GM18502 (cell line): ENCODE data around the gene GTF2IRD1.
A peak's percentile ranks its signal among the peaks of the same experiment; 100 is the strongest.
"Not testable (repeated sequence)": the region's sequence is repeated elsewhere in the genome, so short reads cannot be mapped to it uniquely, and the experiment has no call there.

Source experiments
- ATAC-seq: cut with Tn5 transposase; IDR thresholded peaks from one replicate; pipeline ENCODE4 v1.9.1; 2021; ENCODE audit warnings: mild to moderate bottlenecking; ENCODE audit not compliant: unreplicated experiment, poor library complexity

Gene GTF2IRD1, protein sequence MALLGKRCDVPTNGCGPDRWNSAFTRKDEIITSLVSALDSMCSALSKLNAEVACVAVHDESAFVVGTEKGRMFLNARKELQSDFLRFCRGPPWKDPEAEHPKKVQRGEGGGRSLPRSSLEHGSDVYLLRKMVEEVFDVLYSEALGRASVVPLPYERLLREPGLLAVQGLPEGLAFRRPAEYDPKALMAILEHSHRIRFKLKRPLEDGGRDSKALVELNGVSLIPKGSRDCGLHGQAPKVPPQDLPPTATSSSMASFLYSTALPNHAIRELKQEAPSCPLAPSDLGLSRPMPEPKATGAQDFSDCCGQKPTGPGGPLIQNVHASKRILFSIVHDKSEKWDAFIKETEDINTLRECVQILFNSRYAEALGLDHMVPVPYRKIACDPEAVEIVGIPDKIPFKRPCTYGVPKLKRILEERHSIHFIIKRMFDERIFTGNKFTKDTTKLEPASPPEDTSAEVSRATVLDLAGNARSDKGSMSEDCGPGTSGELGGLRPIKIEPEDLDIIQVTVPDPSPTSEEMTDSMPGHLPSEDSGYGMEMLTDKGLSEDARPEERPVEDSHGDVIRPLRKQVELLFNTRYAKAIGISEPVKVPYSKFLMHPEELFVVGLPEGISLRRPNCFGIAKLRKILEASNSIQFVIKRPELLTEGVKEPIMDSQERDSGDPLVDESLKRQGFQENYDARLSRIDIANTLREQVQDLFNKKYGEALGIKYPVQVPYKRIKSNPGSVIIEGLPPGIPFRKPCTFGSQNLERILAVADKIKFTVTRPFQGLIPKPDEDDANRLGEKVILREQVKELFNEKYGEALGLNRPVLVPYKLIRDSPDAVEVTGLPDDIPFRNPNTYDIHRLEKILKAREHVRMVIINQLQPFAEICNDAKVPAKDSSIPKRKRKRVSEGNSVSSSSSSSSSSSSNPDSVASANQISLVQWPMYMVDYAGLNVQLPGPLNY

GRCh38 chr7:74453322-74454011, at the start of gene GTF2IRD1:
Gene GTF2IRD1 (plus strand): TSS chr7:74453906. CDS start chr7:74508081, 54,175 bp downstream.
- ATAC-seq: peak; percentile 49

DNA sequence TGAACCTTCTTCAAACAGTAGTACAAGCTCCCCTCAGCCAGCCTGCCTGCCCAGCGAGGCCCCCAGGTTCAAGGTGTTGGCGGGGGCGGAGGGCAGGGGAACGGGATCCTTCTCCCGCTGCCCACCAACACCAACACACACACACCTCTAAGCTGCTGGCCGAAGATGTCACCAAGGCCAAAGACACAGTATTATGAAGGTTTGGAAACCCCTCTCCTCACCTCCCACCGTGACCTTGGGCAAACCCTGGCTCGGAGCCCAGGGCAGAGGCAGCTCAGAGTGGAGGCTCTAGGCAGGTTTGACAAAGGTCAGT, 49.4 kb upstream of the GTF2IRD1 start:
- no peak for ATAC-seq

DNA sequence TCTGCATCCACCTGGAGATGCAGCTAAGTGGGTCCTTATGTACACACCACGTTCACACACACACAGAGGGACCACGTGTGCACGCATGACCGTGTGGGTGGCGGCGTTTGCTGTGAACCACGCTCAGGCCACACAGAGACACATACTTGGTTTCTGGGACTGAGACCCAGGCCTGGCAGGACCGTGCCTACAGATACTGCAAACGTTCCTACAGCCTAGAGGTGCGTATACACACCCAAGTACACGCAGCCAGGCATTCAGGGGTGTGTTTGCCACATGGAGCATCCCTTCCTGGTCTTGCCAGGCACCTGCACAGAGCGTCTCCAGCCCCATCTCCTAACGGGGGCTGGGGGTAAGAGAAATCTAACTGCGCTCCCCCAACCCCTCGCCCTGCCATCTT, 49.0 kb upstream of the GTF2IRD1 start:
- ATAC-seq: no peak

DNA sequence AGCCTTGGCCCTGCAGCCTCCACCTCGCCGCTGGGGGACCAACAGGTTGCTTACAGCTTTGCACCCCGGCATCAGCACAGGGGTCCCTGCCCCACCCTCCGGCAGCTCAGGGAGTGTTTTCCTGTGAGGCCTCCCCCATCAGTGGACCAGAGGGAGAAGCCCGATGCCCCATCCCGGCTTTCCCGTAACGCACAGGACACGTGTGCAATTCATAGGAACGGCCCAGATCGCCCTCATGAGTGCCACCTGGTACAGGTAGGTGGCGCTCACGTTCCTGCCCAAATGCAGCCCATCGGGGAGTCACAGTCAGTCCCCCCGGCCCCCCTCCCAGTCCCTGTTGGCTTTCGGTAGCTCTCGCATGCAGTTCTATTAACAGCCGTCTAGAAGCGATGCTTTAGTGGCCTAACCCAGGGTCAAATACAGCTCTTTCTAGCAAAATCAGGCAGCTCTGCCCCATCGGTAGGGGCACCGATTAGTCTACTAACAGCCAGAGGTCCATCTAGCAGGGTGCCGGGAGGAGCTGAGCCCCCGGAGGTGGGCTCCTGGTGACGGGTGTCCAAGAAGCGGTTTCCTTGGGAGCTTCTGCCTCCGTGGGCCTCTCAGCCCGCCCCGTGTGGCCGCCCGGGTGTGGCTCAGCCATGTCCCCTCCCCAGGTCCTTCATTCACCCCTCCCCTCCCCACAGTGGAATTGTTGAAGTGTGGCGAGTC, 48.4 kb upstream of the GTF2IRD1 start:
- ATAC-seq: no peak

DNA sequence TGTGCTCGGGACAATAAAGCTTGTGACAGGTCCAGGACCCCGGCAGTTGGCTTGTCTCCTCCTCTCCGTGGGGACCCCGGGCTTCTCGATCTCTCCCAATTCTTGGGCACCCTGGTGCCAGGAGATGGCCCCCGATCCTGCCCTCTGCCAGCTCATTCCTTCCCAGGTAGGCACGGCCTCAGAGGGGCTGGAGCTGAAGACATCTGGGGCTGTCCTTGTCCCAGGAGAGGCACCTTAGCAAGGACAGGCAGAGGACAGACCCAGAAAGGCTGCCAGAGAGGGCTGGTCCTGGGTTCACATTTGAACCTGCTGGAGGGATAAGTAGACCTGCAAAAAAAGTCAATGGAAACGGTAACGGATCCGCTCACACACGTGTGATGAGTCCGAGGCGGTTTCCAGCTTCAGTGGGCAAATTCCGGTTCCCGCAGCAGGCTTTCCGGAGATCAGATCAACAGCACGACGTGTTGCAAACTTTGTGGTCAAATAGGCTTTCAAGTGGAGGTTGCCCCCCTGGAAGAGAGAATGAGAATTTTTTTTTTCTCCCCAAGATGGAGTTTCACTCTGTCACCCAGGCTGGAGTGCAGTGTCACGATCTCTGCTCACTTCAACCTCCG, 47.7 kb upstream of the GTF2IRD1 start:
- ATAC-seq: no peak

DNA sequence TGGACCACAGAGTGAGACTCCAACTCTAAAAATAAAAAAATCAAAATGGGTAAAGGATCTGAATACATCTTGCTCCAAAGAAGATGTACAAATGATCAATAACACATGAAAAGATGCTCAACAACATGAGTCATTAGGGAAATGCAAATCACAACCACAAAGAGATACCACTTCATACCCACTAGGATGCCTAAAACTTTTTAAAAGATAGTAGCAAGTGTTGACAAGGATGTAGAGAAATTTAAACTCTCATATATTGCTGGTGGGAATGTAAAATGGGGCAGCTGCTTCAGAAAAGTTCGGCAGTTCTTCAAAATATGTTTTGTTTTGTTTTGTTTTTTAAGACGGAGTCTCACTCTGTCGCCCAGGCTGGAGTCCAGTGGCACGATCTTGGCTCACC, 45.7 kb upstream of the GTF2IRD1 start:
- ATAC-seq: no peak

GRCh38 chr7:74409571-74409970, 44.1 kb upstream of the GTF2IRD1 start:
- no peak for ATAC-seq

GRCh38 chr7:74410772-74411171, 42.9 kb upstream of the GTF2IRD1 start:
- ATAC-seq: no peak

GRCh38 chr7:74411571-74411970, 42.1 kb upstream of the GTF2IRD1 start:
- not testable (repeated sequence) for ATAC-seq

- ATAC-seq: no peak
Measured at GRCh38 chr7:74412056-74412455, 41.6 kb upstream of the GTF2IRD1 start.

DNA sequence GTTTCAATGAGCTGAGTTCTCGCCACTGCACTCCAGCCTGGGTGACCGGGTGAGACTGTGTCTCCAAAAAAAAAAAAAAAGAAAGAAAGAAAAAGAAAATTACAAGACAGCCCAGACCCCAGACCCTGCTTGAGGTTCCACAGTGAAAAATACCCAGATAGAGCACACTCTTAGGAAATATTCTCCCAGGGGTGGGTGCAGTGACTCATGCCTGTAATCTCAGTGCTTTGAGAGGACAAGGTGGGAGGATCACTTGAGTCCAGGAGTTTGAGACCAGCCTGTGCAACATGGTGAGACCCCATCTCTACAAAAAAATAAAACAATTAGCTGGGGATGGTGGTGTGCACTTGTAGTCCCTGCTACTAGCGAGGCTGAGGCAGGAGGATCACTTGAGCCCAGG, 41.1 kb upstream of the GTF2IRD1 start:
- no peak for ATAC-seq

DNA sequence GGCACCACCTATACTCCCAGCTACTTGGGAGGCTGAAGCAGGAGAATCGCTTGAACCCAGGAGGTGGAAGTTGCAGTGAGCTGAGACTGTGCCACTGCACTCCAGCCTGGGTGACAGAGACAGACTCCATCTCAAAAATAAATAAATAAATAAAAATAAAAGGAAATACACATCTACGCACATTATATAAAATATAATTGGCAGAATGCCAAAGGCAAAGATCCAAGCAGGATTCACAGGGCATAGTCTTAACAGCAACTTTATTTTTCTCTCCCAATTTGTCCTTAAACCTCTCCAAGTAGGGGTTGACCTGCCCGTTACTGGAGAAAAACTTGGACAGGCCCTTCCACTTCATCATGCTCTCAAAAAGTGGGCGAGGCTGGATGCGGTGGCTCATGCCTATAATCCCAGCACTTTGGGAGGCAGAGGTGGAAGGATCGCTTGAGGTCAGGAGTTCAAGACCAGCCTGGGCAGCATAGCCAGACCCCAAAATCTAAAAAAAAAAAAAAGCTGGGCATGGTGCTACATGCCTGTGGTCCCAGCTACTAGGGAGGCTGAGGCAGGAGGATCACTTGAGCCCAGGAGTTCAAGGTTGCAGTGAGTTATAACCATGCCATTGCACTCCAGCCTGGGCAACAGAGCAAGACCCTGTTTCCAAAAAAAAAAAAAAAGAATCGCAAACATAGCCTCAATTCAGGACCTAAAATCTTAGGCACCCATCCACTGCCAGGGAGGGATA, 38.9 kb upstream of the GTF2IRD1 start:
- not testable (repeated sequence) for ATAC-seq

DNA sequence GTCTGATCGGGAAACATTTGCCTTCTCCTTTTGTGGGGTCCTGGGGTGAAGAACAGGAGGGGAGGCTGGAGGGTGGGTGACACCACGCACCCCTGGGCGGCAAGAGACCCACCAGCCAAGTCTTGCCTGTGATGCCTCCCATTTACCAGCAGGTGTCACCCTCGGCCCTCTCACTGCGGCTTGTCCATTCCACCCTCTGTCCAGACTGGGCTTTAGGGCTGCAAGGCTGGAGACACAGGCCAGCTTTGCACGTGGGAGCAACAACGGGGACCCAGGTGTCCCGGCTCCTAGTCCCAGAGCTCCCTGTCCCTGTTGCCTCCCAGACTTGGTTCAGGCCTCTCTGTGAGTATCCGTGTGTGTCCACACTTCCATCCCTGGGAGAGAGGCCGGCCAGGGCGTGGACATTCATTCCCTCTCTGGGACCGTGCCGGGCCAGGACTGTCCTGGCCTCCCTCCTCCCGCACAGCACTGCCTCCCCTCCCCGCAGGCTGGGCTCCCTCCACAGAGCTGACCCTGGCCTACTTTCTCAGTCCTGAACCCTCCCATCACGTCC, 36.2 kb upstream of the GTF2IRD1 start:
- ATAC-seq: no peak

DNA sequence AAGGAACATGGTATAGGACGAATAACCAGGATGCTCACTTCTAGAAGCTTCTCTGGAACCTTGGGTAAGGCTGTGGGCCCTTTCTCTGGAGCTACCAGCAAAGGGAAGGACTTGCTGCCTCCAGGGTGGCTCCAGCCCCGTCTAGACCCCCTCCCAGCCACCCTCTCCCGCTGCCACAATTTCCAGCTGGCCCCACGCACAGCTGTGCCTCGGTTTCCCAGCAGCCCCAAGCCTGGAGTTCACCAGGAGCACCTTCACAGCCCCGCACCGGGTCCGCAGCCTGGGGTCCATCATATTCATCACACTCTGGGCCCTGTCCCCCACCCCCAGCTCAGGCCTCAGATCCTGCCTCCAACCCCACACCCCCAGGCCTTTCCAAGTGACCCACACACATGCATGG, 35.6 kb upstream of the GTF2IRD1 start:
- ATAC-seq: no peak

DNA sequence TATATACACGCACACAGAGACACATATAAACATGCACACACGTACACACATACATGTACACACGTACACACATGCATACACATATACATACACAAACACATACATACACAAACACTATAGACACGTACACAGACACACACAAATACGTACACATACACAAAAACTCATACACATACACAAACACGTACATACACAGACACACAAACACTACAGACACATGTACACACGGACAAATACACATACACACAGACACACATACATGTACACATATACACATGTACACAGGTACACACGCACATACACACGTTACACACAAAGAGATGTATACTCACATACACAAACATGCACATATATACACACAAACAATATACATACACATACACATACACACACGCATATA, 35.2 kb upstream of the GTF2IRD1 start:
- no peak for ATAC-seq

GRCh38 chr7:74419232-74419631, 34.5 kb upstream of the GTF2IRD1 start:
- not testable (repeated sequence) for ATAC-seq

GRCh38 chr7:74420006-74420405, 33.7 kb upstream of the GTF2IRD1 start:
- ATAC-seq: no peak

DNA sequence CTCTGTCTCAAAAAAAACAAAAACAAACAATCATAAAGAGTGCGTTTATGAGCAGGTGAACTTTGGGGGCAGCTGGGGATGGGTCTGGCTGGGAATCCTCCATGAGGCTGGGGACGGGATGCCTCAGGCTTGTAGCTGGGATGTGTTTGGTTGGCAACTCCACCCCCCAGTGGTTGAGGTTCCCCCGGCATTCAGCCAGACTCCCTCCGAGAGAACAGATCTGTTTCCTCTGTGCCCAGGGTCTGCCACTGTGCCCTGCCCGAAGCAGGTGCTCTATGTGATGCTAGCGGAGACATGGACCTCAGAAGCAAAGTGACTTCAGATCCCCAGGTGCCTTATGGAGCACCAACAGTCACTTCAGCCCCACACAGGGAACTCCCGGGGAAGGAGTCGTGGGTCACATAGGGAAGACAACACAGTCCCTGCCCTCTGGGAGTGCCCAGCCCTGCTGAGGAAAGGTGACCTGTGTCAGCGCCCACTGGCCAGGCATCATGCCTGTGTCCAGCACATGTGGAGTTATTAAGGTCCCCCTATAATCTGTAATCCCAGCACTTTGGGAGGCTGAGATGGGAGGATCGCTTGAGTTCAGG, 29.3 kb upstream of the GTF2IRD1 start:
- no peak for ATAC-seq
